ENCODE results near the gene HOXD4. TPM values are rescaled to one million over a fixed set of nuclear protein-coding genes. Genes with fewer than 3 reads are reported as not detected.

Gene HOXD4
- polyA plus RNA-seq, 12 donors: 4.9 to 14.8 (median 5.9) TPM; not detected in 1

DNA sequence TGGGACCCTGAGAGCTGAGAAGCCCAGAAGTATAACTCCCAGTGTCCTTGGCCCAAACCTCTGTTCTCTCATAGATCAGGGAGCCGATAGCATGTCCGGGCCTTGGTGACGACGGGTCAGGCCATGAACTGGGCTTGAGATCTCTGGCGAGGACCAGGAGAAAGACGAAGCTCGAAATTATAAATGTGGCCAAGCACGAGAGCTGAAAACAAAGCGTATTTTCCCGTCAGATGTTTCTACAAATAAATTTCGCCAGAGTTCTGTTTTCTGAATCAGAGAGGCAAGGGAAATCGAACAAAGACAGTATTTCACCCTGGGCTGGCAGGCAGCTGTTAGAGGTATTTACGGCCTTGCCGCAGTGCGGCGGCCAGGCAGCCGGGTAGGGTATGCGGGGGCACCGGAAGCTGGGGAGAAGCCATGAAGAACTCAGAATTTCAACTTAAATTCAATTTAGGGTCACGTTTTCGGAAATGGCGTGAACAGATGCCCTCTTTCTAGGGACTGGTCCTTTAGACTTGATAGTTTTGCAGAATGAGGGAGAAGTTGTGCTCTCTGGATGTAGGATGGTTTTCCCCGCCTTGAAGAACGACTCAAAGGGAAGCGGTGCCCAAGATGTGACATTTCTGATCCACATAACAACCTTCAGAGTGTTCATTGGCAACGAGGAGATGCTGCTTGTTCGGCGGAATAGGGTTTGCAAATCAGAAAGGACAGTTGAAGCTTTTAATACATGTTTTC is 12.3 kb upstream of the HOXD4 start:
- no peak for DNase-seq

DNA sequence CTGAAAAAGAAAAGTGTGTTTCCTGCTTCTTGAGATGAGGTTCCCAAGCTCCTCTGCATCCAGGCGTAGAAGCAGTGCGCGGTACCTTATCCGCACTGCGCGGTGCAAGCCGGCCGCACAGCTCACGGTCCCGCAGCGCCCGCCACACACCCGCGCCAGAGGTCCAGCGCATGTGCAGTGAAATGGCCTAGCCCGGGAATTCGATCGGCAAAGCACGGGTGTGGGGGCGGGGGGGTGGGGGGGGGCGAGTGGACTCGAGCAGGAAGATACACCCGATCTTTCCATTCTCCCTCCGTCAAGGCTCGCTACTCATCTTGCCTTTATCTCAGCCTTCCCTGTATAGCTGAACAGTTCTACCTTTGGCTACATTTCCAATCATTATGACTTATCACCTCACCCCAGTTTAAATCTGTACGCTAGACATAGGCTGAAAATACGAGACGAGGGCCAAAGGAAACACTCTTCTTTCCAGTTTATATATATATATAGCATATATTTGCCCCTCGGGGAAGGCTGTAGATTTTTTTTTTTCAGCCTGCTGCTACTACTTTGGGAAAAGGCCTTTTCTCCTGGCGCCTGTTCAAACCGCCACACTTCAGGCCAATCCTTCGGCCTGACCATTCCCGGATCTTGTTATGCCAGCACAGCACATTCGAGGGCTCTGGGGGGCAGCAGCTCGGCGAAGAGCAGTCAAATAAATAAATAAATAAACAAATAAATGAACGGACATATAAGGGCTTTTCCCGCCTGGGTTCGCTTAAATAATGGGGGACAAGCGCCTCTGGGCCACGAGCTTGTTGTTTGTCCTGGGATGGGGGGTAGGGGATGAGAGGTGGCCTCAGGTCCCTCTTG is 11.5 kb upstream of the HOXD4 start:
- no peak for DNase-seq

DNA sequence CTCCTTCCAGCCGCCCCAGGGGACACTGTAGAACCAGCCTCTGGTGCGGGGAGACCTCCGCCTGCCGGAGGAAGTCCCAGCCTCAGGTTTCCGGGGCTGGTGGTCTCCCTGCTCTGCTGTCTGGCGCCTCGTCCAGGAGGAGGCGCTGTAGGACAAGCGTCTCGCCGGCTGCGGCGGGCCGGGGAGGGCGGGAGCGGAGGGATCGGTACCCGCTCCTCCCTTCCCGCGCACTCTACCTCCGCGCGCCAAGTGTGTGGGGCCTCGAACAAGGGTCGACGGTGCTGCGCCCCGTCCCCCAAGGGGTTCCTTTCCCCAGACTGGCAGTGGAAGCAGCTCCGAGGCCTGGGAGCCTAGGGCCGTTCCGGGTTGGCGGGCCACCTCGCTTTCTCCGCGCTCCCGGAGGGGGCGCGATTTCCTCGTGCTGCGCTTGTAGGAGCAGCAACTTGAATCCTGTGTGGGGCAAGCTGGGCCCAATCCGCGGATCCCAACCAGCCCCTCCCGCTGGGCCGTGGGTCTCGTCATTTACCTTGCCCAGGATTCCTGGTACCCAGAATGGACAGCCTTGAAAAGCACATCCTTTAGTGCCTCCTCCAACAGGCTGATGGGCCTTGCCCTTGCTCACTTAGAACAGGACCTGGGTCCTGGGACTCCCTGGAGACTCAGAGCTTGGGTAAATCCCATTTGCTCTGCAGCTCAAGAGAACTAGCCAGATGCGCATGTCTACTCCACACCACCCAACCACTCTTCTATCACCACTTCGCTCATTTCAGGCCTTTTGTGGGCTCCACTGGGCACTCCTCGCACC is 10.6 kb upstream of the HOXD4 start:
- peak; percentile 93 for DNase-seq

DNA sequence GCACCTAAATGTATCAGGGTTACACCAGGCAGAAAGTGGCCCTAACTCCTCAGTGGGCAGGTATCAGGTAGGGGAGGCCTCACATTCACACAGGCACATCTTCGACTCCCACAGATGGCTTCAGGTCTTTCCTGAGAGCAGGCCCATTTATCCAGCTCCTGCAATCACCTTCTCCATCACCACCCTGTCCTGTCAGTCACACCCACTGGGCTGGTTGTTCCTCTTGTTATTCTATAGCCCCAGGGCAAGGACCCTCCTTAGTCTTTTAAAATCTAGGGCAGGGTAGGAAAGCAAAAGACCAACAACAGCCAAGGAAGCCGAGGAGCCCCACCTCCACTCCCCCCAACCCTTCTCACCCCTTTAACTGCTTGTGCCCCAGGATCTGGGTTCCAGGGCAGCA is 9.1 kb upstream of the HOXD4 start:
- no peak for DNase-seq

DNA sequence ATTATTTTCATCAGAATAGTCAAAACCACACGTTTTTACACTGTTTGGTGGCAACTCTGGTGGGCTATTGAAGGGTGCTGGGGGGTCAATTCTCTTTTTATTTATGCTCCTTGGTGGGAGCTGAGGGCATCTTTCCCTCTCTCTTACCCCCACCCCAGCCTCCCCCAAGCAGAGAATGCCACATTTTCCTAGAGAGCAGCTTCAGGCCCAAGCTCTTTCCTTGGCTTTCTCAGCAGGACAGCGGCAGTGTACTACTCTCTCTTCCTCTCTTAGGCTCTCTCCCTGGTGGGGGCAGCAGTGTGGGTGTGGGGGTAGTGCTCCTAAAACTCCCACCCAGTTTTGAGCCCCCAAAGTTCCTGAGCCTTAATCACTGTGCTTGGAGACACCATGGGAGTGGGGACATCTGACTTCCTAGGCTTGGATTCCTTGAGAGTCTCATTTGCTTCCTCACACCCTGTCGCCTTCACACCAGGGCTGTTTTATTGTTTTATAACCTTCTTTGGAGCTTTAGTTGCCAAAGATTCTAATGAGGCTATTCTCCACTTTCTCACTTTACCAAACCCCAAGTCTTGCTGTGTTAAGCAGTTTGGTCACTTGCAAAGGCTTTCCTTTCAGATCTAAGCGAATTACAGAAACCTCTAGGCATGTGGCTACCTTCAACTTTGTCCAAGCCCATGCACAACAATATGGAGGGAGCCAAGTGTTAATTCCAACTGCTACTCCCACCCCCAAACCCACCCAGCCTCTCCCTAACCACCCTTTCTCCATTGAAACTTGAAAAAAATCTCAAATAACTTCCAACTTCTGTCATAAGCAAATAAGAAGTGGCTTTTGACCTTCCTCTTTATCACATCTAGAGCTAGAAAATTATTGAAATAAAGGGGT is 6.0 kb upstream of the HOXD4 start:
- DNase-seq: no peak

DNA sequence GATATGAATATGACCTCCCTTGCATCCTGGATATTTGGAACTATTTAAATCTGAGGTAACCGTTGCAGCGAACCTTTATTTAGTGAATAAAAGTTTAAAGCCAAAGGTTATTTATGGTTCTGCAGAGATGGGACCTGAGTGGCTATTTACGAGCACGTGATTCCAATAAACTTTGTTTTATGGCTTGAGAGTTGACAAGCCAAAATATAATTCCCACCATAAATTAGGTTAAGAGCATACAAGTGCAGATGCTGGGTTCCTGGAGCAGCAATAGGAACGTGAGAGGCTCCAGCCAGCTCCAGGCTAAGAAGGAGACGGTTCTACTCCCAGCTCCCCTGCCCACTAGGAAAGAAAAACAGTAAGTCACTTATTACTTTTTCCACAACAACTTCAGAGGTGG is 5.2 kb upstream of the HOXD4 start:
- DNase-seq: no peak

DNA sequence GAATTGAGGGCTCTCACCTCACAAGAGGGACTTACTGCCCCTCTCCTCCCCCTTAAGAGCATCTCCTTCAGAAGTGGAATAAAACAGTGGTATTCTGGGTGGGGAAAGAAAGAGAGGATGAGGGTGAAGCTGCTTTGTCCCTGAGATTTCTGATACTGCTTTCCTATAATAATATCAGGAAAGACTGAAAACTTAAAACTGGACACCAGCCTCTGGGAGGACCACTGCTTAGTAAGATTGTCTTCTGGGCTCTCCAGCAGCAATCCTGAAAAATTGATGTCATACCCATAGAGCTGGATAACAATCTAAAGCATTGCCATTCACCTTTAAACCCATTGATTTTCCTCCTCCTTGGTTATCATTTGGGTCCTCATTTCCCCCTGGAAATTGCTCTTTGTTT is 4.7 kb upstream of the HOXD4 start:
- DNase-seq: no peak

DNA sequence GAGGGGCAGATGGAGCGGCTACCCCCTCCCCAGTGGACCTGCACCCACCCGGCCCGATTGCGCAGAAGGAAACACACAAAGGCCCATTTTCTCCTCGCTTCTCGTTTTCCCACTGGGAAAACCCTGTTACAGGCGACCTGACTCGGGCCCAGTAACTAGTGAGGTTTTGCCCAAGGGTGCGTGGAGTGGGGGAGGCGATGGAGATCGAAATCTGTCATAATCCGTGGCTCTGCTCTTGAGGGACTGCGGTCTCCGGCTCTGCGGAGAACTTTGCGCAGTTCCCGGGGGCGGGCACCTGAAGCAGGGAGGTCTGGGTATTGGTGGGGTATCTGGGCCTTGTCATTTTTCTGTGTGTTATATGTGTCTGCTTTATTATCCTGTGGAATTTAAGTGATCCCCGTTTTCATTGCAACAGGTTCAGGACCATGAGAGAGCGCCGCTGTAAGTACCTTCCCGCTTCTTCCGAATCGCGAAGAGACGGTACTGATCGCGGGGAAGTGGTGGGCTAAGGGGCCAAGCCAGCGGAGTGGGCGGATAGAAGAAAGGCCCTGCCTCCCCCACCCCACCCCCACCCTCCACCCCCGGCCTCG is 4.0 kb upstream of the HOXD4 start:
- no peak for DNase-seq

DNA sequence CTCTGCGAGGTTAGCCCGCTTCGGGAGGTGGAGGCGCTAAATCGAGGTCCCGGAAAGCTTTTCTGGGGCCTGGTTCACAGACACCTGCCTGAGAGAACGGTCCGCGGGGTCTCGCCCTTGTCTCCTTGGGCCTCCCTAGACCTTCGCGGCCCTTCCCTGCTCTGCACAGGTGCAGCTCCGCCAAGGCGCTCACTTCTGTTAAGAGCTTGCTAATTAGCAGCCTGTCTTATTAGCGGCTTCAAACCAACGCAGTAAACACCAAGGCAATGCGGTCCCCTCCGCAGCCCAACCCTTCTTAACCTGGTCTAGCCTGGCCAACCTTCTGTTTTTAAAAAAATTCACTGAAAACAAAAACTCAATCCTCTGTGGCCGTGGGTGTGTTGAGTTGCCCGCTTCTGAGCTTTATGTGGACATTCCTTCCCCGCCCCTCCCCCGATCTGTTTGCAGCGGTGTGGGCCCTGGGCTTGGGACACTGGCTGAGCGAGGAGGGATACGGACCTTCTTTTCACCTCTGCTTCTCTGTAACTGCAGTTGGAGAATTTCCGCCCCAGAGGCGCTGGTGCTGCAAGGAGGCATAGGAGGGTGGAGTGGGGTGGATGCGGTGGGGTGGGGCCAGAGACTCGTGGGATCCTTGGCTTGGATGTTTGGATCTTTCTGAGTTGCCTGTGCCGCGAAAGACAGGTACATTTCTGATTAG is 3.4 kb upstream of the HOXD4 start:
- no peak for DNase-seq

DNA sequence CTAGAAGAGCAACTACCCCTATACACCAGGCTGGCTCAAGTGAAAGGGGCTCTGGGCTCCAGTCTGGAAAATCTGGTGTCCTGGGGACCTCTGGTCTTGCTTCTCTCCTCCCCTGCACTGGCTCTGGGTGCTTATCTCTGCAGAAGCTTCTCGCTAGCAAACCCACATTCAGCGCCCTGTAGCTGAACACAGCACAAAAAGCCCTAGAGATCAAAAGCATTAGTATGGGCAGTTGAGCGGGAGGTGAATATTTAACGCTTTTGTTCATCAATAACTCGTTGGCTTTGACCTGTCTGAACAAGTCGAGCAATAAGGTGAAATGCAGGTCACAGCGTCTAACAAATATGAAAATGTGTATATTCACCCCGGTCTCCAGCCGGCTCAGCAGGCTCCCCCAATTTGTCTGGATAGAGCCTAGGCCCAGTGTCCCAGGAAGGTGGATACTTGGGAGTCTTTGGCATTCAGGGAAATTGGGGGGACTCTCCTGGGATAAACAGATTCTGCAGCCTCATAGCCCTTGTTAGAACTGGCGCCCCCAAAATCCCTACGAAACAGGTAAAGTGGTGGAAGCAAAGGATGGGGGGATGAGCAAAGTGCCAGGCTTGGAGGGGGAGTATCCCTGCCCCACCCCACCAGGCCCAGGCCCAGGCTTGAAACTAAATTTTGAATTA is 2.5 kb upstream of the HOXD4 start:
- no peak for DNase-seq

DNA sequence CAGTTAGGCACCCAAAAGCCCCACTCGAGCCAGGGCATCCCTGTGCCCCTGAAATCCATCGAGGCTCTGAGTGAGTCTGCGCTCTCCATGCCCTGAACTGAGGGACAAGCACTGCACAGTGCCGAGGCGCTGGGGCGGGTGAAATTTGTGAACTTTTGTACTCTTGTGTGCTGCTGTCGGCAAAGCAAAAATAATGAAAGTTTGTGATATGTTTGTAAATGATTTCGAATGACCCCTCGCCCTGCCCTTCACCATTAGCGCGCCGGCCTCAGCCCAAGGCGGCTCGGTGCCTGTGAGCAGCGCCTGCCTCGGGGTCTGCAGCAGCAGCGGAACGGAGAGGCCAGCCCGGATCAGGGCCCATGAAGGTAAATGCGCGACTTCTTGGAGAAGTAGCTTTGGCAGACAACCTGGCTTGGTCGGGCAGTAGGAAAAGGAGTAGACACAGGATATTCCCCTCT is 1.8 kb upstream of the HOXD4 start:
- DNase-seq: no peak

DNA sequence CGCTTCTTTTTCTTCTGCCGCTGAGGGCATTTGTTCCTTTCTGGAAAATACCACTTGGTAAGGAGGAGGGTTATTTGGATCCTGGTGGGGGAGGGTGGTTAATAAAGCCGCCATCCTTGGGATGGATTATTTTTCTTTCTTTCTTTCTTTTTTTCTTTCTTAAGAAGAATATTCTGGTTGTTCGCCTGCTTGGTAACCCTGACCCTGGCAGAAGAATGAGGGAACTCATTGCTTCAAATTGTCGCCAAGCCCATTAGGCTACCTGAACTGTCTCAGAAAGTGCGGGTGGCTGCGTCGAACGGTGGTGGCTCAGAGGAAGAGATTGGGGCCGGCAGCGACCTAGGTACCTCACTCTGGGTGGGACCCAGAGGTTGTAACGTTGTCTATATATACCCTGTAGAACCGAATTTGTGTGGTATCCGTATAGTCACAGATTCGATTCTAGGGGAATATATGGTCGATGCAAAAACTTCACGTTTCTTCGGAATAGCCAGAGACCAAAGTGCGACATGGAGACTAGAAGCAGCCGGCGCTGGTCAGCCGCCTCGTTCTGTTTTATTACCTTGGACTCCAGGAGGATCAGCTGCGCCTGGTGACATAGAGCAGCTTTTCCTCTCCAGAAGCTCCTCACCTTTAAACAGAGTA is 1.3 kb upstream of the HOXD4 start:
- no peak for DNase-seq

DNA sequence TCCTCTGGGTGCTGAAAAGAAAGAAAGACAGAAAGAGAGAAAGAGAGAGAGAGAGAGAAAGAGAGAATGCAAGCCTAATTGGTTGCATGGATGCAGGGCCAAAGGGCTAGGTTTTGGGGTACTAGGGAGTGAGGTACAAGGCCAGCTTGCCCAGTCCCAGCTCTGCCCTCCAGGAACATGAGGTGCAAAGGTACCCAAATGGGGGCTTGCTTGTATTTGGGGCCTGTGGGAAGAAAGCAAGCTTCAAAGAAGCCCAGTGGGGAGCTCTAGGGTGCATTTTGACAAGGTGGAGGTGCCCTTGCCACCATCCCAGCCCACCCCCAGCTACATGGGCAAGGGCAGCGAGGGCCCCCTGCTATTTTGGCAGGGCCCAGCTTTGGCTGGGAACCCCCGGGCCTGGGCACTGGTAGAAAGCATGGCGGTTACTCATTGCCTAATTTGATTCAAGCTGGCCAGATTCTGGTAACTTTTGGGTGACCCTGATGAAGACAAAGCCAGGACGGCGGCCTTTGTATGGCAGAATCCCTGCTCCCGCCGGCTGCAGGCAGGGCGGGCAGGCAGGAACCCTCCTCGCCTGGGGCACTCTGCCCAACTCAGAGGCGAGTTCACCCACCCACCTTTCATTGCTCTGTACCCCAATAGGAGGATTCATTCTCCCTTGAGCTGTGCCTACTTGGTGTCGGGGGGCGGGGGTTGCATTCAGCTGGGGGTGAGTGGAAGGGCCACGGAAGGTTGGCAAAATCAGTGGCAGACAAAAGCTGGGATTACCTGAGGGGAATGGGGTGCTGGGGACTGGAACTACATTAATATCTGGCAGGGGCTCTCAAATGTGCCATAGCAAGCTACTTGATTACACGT is 537 bp upstream of the HOXD4 start:
- DNase-seq: no peak

DNA sequence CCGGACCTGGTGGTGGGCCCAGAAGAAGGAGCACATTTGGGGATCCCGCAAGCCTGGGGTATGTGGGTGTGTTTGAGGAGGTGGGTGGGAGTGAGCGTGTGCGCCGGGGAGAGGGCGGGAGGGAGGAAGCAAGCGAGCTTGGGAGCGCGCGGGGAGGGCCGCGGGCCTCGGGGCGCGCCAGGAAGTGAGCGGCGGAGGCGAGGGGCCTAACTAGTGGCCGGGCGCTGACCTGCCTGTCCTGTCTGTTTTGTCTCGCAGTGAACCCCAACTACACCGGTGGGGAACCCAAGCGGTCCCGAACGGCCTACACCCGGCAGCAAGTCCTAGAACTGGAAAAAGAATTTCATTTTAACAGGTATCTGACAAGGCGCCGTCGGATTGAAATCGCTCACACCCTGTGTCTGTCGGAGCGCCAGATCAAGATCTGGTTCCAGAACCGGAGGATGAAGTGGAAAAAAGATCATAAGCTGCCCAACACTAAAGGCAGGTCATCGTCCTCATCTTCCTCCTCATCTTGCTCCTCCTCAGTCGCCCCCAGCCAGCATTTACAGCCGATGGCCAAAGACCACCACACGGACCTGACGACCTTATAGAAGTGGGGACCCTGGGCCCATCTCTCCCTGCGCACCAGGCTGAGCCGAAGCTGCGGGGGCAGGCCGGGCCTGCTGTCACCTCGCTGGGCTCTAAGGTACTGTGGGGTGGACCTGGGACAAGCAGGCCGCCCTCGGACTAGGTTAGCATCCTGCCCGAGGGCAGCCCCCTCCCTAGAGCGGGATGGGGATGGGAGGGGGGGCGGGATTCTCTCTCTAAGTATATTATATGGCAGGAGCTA is 1.2 kb downstream of the HOXD4 start:
- no peak for DNase-seq

DNA sequence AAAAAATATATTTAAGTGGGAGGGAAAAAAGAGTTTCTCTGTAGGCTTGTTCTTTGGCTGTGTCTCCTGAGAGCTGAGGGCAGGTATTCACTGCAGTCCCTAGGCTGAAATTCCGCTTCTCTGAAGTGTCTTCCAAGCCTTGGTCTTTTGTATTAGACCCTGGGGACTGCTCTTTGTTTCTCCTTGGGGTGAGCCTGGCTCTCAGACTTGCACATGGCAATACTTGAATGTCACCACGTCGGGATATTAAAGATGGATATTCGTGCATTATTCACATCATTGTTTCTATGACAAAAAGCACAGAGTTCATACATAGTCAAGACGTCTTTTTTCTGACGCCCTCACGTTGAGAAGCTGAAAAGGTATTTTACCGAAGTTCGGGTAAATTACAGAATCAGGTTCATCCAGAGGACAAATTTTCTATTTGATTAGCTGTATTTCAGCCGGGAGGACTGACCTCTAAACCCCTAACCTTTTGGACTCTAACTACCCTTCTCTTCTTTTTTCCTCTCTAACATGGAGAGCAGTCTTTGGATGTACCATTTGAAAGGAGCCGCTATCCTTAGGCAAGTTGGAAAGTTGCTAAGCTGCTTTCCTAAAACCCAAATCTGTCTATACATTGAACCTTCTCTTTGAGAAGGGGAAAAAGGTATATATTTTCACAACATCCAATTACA is 3.4 kb downstream of the HOXD4 start:
- DNase-seq: no peak

DNA sequence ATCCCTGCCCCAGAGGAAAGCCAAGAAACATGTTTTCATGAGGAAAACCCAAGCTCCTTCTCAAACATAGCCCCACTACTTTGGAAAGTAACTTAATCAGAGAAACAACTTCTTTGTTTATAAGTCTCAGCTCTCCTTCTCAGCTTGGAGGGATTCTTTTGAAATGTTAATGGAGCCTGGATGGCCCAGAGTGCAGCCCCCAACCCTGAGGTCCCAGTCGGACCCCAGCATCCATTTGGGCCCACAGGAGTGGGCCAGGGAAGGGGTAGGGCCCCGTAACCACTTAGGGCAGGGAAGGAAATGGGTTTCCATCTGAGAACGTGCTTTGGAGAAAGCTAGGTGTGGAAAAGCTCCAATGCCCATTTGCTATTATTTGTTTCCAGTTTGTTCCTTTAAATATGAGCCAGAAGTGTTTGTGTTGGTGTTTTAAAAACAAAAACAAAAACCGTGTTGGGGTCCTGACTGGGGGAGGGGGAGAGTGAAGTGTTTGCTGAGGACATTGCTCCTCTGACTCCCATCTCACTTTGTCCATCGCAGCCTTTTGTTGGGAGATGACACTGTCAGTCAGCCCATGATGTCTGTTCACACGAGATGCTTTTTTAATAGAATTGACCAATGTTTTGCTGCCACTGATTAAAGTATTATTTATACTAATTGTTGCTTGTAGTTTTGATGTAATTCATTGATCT is 4.2 kb downstream of the HOXD4 start:
- no peak for DNase-seq
